ENCODE measurements around the gene PTRHD1. TPM values are rescaled to one million over a fixed set of nuclear protein-coding genes. Genes with fewer than 3 reads are reported as not detected.

Gene PTRHD1
- total RNA-seq, 4 donors from 2014 or later: 30.6 to 50.9 (median 40.5) TPM

DNA sequence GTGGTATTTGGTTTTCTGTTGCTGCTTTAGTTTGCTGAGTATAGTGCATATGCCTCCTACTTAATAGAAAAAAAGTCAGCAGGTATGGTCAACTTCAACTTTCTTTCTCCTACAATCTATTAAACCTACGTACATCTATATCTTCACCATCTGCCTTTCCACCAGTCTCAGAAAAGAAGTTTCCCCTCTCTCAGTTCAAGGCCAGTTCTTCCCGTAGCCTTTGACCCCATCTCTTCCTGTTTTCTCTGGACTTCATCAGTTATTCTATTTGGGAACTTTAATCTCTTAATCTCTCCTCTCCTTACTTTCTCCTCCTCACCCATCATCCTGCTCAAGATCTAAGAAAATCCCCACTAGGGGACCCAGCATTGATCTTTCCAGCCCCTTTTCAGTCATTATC, 5.7 kb downstream of the PTRHD1 start:
- no peaks in the 10 kb centered on the region for H3K36me3 ChIP-seq
- 85 to 91% methylated on average over 2 of the region's 2 CpGs for WGBS, 2 donors (ENCODE audit: low coverage in 1 of 2)
- intact Hi-C loops (cut with DNase I; ENCODE audit: low total_unique reads) (no loop called here), in situ Hi-C loops (cut with MboI; ENCODE audit: low pct_ligation_motif_present in 1 of 4, low pct_unique_long_range_greater_than_20kb in 1 of 4, low sequenced_read_pairs in 3 of 4) (no loop called here)
- H3K4me3 ChIP-seq: no peak overlapping the region
- no peak overlapping the region for H3K27ac ChIP-seq
- H3K4me1 ChIP-seq: peaks cover 4 to 10% (median 7%) of the 10 kb centered on the region in 4 donors
- H3K9me3 ChIP-seq: no peaks in the 10 kb centered on the region
- no peak for DNase-seq
- H3K27me3 ChIP-seq: no peaks in the 10 kb centered on the region
- no peak for TF ChIP-seq POLR2A (IDR thresholded peaks at IDR 0.05)
- TF ChIP-seq, protein P1, sequence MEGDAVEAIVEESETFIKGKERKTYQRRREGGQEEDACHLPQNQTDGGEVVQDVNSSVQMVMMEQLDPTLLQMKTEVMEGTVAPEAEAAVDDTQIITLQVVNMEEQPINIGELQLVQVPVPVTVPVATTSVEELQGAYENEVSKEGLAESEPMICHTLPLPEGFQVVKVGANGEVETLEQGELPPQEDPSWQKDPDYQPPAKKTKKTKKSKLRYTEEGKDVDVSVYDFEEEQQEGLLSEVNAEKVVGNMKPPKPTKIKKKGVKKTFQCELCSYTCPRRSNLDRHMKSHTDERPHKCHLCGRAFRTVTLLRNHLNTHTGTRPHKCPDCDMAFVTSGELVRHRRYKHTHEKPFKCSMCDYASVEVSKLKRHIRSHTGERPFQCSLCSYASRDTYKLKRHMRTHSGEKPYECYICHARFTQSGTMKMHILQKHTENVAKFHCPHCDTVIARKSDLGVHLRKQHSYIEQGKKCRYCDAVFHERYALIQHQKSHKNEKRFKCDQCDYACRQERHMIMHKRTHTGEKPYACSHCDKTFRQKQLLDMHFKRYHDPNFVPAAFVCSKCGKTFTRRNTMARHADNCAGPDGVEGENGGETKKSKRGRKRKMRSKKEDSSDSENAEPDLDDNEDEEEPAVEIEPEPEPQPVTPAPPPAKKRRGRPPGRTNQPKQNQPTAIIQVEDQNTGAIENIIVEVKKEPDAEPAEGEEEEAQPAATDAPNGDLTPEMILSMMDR (IDR thresholded peaks at IDR 0.05): no peak
- TF ChIP-seq EP300 (IDR thresholded peaks at IDR 0.05; ENCODE audit: low read depth): no peak
- no peak for TF ChIP-seq POLR2AphosphoS5 (IDR thresholded peaks at IDR 0.05)

DNA sequence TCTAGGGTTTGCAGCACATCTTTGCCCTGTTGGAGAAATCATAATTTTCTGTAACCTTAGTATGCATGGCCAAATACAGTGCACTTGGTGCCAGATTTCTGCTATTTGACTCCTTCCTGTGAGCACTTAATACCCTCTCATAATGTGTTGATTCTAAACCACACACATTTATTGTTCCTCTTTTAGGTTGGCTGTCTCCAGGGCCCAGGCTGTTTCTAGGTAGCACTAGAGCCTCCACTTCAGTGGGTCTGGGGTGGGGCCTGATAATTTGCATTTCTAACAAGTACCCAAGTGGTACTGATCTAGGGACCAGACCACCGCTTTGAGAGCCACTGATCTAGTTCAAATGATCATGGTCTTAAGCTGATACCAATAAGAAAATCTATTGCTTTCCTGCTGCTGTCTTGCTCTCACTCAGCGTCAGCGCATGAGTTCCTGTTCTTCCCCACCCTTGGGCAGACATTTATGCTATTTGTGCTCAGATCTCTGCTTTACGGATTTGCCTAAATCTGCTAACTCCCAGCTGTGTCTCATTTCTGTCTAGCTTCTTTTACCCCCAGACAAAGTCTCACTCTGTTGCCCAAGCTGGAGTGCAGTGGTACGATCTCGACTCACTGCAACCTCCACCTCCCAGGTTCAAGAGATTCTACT, 7.4 kb downstream of the PTRHD1 start:
- in situ Hi-C loops (cut with MboI; ENCODE audit: low pct_ligation_motif_present in 1 of 4, low pct_unique_long_range_greater_than_20kb in 1 of 4, low sequenced_read_pairs in 3 of 4): no loop called here
- intact Hi-C loops (cut with DNase I; ENCODE audit: low total_unique reads): no loop called here
- 83 to 94% methylated on average over 3 to 6 of the region's 6 CpGs for WGBS, 2 donors (ENCODE audit: low coverage in 1 of 2)
- Histone ChIP-seq H3K27ac (no peak overlapping the region), H3K4me3 (no peak overlapping the region), H3K4me1 (no peaks in the 10 kb centered on the region), H3K36me3 (no peaks in the 10 kb centered on the region), H3K9me3 (no peaks in the 10 kb centered on the region), H3K27me3 (no peaks in the 10 kb centered on the region)
- no peak for DNase-seq
- TF ChIP-seq EP300 (IDR thresholded peaks at IDR 0.05; ENCODE audit: low read depth): no peak
- no peak for TF ChIP-seq POLR2AphosphoS5 (IDR thresholded peaks at IDR 0.05)
- TF ChIP-seq, protein P1 (IDR thresholded peaks at IDR 0.05): no peak
- TF ChIP-seq POLR2A (IDR thresholded peaks at IDR 0.05): no peak

DNA sequence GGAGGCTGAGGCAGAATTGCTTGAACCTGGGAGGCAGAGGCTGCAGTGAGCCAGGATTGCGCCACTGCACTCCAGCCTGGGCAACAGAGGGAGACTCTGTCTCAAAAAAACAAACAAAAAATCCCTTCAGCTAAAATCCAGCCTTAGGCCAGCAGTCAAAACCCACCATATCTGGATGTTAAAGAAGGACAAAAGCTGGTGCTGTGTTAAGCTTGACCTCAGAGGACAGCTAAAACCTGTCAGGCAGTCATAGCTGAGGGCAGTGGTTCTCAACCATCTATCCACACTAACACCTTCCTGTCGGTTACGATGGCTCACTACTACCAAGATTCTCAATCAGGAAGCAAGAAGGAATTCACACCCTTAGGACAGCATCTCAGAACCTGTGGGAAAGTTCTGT, 9.6 kb downstream of the PTRHD1 start:
- H3K36me3 ChIP-seq: no peaks in the 10 kb centered on the region
- H3K4me1 ChIP-seq: peaks cover 0 to 11% (median 0%) of the 10 kb centered on the region in 4 donors
- no peak overlapping the region for H3K27ac ChIP-seq
- H3K27me3 ChIP-seq: no peaks in the 10 kb centered on the region
- H3K9me3 ChIP-seq: no peaks in the 10 kb centered on the region
- intact Hi-C loops (cut with DNase I; ENCODE audit: low total_unique reads): no loop called here
- H3K4me3 ChIP-seq: no peak overlapping the region
- DNase-seq: no peak
- in situ Hi-C loops (cut with MboI; ENCODE audit: low pct_ligation_motif_present in 1 of 4, low pct_unique_long_range_greater_than_20kb in 1 of 4, low sequenced_read_pairs in 3 of 4): no loop called here
- TF ChIP-seq, protein P1 (IDR thresholded peaks at IDR 0.05): no peak
- TF ChIP-seq POLR2AphosphoS5 (IDR thresholded peaks at IDR 0.05): no peak
- TF ChIP-seq EP300 (IDR thresholded peaks at IDR 0.05; ENCODE audit: low read depth): no peak
- no peak for TF ChIP-seq POLR2A (IDR thresholded peaks at IDR 0.05)
- 90% methylated on average over 3 of the region's 3 CpGs; no CpG with 5 or more reads in 1 of the 2 donors for WGBS, 2 donors (ENCODE audit: low coverage in 1 of 2)

DNA sequence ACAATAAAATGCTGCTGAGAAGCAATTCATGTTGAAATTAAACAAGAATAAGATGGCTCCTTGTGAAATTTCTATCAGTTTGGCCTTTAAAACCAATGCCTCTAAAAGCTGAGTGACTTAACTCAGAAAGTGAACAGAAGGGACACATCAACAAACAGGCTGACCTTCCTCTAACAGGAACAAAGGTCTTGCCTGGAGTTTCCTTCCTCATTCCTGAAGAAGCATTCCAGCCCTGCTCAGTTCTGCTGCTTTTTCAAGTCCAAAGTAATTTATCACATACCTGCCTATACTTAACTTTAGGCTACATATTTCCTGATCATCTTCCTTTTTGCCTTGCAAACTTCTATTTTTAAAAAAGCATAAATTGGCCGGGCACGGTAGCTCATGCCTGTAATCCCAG, 14.1 kb downstream of the PTRHD1 start:
- intact Hi-C loops (cut with DNase I; ENCODE audit: low total_unique reads): no loop called here
- Histone ChIP-seq H3K27me3 (no peaks in the 10 kb centered on the region), H3K4me3 (no peak overlapping the region), H3K36me3 (no peaks in the 10 kb centered on the region), H3K9me3 (no peaks in the 10 kb centered on the region), H3K4me1 (peaks cover 0 to 12% (median 0%) of the 10 kb centered on the region in 4 donors), H3K27ac (peak overlapping the region in 2 of 4 donors; percentile 4 to 31)
- DNase-seq: no peak
- 60% methylated on average over 2 of the region's 2 CpGs; no CpG with 5 or more reads in 1 of the 2 donors for whole genome bisulfite sequencing, 2 donors (ENCODE audit: low coverage in 1 of 2)
- TF ChIP-seq, protein P1 (IDR thresholded peaks at IDR 0.05): no peak
- no peak for TF ChIP-seq POLR2A (IDR thresholded peaks at IDR 0.05)
- no peak for TF ChIP-seq EP300 (IDR thresholded peaks at IDR 0.05; ENCODE audit: low read depth)
- in situ Hi-C loops (cut with MboI; ENCODE audit: low pct_ligation_motif_present in 1 of 4, low pct_unique_long_range_greater_than_20kb in 1 of 4, low sequenced_read_pairs in 3 of 4): no loop called here
